ENCODE measurements around the gene SLC6A12. TPM values are rescaled to one million over a fixed set of nuclear protein-coding genes. Genes with fewer than 3 reads are reported as not detected.

The SLC6A12 gene
- total RNA-seq, 1 experiment from 2014 or later: 3.4 TPM

DNA sequence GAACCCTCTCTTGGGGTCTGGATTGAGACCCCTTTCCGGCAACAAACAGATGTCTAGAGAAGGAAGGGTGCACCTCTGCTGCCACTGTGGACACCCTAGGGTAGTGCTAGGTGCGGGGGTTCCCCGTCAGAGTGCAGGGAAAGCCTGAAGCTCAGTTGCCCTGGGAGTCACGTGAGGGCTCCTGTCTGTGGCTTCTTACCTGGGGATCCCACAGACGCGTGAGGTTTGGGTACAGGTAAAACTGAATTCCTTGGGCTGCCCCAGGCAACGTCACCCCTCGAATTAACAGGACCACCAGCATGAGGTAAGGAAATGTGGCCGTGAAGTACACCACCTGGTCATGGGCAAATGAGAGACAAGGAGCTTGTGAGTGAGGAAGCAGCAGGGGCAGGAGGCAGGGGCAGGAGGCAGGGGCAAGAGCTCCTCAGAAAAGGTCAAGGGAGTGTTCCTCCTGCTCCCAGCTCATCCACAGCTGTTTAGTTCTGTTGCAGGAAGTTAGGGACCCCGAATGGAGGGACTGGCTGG, 21.0 kb upstream of the SLC6A12 start:
- DNase-seq (ENCODE audit: low read depth): no peak

DNA sequence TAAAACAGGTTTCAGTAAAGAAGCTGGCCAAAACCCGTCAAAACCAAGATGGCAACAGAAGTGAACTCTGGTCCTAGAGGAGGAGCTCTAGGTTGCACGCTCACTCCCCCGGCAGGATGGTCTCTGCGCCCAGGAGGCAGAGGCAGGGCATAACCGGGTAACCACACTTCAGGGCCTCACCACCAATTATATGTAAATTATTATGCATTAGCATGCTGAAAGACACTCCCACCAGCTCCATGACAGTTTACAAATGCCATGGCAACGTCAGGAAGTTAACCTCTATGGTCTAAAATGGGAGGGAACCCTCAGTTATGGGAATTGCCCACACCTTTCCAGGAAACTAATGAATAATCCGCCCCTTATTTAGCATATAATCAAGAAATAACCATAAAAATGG, 20.1 kb upstream of the SLC6A12 start:
- no peak for DNase-seq (ENCODE audit: low read depth)

DNA sequence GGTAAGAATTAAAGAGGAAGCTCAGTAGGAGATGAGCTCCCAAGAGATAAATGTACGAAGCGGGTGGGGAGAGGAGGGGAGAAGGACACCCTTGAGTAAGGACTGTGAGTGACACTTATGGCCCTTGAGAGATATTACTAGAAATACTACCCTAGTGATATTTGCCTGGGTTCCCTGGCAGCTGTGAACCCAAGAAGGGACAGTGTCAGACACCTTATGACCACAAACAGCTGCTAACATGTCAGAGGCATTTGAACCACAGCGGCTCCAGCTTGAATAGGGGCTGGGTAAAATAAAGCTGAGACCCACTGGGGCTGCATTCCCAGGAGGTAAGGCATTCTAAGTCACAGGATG, 19.6 kb upstream of the SLC6A12 start:
- no peak for DNase-seq (ENCODE audit: low read depth)

DNA sequence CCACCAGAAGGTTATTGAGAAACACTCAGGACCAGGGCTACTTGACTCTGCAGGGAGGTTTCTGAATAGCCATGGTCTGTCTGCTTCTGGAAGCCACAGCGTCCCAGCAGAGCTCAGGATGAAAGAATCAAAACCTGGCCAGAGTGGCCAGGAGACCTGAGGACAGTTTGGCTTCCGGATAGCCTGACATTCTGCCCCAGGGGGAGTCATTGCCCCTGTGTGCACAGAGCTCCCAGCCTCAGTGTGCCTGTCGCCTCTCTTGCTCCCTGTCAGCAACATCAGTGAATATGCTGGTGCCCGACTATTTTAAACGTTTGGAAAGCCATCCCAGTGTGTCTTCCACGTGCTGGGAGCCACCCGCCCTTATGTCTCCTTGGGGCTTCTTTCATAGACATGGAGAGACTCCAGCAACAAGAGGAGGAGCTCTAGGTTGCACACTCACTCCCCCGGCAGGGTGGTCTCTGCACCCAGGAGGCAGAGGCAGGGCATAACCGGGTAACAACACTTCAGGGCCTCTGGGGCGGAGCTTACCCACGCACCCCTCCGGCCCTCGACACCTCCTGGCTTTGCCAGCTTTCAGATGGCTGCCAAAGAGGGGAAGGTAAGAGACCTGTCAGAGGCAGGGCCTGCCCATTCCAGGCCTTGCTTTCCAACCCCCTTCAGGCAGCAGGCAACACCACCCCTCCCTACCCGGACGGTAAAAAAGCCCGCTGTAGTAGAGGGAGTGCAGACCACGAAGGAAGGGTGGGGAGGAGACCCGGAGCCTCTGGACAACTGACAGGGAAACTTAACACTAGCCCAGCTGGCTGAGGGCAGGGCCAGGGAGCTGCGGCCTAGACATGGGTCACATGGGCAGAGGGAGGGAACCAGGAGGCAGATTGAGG, 19.0 kb upstream of the SLC6A12 start:
- no peak for DNase-seq (ENCODE audit: low read depth)

DNA sequence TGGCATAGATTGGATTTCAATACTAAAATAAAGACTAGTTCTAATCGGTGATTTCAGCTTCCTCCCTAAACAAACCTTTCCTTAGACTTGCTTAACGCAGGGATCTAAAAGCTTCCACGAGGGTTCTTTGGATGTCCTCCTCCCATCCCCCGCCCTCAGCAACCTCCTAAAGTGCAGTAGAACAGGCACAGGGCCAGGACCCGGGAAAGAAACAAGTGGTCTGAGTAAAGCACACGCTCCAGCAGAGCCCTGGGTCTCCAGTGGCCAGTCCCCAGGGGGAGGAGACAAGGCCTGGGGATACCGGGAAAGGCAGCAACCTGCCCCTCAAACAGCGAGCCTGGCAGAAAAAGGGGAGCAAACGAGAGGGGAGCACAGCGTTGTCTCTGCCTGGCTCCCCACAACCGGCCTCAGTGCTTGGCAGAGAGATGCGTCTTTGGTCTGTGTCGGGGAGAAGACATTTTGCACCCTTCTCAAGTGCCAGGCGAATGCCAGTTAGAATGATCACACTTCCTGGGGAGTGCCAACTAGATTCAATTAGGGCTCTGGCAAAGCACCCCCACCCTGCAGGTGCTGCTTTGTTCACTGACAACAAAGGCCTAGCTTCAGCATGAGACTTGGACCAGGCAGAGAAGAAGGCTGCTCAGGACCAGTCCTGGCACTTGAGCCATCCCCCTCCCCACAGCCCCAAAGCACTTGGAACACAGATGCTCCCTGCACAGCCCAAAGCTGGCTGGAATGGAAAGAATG, 17.1 kb upstream of the SLC6A12 start:
- DNase-seq (ENCODE audit: low read depth): no peak

DNA sequence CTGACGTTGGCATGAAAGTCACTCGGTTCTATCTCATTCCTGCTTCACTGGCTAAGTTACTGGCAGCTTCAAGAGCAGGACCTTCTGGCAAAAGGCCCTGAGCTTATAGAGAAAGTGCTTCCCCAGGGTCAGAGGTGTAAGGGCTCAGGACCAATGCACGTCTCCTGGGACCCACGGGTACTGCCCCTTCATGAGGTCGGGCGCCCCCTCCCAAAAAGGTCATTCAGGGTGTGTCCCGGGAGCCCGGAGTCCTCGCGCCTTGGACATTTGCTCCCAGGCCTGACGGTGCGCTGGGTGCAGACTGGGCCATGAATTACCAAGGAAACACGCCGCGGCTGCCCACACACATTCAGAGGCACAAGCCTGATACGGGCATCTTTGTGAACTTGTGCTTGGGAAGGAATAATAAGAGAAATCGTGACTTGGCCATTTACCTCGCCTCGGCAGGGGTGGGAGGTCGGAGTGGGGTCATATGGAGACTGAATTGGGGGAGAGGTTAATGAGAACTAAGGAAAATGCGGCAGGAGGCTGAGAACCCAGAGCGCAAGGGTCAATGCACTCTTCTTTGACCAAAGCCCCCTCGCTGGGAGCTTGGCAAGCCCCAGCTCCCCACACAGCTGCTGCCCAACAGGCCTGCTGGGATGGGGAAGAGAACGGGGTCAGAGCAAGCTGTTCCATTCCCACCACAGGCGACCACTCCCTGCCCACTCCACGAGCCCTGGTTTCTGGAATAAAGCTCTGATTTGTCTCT, 15.7 kb upstream of the SLC6A12 start:
- no peak for DNase-seq (ENCODE audit: low read depth)

DNA sequence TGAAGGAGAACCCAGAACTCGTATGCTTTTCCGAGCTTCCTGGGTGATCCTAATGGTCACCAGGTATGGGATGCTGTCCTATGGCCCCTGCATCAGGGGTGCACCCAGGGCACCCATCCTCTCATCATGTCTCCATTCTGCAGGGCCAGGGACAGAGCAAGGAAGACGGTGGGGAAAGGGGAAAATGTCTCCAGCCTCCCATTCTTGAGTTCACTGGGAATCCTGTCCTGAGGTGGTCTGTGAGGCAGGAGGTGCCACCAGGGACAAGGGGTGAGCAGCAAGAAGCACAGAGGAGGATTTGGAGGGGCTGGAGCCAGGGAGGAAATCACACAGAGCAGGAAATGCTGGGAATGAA, 14.9 kb upstream of the SLC6A12 start:
- no peak for DNase-seq (ENCODE audit: low read depth)

DNA sequence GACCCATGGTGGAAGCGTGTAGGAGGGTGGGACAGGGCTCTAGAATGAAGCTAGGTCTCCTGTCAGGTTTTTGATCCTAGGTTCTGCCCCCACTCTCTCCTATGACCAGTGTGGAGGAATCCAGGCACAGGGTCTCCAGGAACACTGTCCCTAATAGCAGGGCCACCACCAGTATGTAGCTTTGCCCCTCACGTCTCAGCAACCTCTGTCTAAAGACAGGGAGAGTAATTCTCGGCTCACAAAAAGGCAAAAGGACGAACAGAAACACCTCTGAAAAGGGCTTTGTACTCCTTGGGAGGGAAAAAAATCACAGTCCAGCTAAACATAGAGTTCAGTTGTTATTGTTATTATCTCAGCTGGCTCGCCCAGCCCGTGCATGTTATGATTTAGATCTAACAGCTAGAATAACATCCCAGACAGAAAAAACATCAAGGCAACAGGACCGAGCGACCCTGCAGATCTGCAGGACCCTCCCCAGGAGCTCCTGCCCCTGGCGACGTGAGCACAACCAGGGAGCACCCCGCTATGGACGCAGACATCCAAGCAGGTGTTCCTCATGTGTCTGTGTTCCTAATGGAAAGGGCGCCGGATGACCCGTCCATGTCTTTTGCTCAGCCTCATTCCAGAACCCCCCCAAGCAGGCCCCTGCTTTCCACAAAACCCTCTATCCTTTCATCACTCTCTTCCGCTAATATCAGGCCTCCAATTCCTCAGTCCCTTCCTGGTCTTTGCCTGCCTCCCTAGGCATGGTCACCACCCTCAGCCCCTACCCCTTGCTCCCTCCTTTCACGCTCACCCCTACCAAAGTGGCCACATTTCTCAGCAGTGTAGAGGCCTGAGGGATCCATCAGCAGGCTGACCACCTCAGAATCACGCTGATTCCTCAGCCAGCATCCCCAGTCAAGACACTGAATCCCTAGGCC, 14.2 kb upstream of the SLC6A12 start:
- no peak for DNase-seq (ENCODE audit: low read depth)

DNA sequence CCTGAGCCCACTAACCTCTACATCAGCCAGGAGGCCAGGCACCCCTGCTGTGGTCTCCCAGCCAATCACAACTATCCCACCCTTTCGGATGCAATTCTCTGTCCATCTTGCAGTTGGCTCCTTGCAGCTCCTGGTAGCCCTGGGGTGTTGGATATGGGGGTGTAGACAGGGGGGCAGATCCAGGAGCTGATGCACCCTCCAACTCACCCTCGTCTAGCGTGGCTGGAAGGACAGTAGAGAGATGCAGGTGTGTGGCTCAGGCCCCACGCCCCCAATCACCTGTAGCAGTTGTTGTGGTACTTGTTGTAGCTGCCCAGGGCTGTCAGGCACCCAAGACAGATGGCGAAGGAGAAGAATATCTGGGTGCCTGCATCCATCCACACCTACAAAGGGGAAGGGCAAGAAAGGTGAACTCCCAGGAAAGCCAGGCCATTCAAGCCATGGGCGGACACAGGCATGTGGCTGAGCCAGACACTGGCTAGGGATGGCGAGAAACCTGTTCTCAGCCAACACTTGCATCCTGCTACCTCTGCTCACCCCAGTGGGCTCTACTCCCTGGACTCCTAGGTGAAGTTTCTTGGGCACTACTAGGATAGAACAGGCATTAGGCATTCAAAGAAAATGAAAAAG, 13.4 kb upstream of the SLC6A12 start:
- DNase-seq (ENCODE audit: low read depth): no peak

DNA sequence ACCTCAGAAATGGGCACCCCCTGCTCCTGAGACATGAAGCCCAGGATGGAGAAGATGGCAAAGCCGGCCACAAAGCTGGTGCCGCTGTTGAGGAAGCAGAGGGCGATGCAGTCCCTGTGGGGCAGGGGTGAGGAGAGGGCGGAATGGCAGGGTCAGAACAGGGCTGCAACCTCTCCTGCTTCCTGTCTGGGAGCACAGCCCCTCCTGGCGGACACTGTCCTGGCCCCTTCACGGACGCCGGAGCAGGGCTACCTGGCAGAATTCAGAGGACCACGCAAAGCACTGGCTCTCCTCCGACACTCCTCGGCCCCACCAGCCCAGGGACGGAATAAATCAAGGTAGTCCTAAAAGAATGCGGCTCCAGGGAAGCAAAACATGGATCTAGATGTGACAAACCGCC, 12.4 kb upstream of the SLC6A12 start:
- DNase-seq (ENCODE audit: low read depth): no peak

DNA sequence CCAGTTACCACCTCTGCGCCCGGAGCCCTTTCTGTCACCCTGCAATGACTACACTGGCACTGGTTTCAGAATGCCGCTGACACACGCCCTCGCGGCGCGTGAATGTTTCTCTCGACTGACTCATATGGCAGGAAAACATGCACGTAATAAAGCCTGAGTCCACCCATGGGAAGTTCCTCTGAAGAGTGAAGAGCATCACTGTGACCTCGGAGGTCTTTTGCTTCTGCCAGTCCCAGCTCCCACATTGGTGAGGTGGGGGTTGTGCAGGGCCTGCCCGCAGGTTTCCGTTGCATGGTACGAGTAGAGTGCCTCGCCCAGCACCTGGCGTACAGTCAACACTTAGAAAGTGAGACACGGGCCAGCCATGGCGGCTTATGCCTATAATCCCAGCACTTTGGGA, 11.1 kb upstream of the SLC6A12 start:
- DNase-seq (ENCODE audit: low read depth): no peak

DNA sequence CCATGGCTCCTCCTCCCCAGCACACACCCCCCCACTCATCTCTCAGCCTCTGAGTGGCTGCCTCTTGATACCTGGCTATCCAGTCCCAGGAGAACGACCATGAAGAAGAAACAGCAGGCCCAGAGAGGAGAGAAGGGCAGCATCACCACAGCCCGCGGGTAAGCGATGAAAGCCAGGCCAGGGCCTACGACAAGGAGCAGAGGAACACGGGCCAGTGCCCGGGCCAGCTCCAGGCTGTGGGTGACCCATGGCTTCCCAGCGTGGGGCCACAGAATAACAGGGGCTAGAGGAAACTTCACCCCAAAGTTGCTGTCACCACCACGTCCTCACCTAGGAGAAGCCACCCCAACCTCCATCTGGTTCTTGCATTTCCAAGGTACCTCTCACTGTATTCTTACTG, 10.4 kb upstream of the SLC6A12 start:
- no peak for DNase-seq (ENCODE audit: low read depth)

DNA sequence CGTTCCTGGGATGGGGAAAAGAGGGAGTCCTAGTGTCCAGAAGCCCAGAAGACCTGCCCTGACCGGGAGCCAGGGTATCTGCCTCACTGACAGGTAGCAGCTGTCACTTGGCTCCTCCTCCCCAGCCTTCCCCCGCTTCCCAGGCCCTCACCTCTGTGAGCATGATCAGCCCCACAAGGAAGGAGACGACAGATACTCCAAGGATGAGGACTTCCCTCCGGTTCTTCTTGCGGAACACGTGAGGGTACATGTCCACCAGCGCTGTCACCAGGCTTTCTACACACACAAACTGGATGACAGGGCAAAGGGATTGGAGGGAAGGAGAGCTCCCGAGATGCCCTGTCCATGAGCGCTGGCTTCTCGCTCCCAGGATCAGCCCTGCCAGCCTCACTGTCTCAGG, 9.9 kb upstream of the SLC6A12 start:
- DNase-seq (ENCODE audit: low read depth): no peak

DNA sequence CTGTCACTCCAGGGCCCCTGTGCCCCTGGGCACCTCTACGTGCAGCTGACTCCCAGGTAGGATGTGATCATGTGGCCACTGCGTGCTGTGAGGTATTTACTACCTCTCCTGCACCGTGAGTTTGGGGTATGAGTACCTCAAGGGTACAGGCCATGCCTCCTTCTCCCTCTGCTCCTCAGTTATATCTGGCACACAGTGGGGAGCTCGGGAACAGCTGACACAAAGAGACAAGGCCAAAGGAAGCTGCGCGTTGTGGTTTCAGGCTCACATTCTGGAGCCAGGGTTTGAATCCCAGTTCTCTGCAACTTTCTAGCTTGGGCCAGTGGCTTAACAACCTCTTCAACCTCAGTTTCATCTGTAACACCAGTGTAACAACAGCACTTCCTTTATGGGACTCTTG, 7.8 kb upstream of the SLC6A12 start:
- no peak for DNase-seq (ENCODE audit: low read depth)

DNA sequence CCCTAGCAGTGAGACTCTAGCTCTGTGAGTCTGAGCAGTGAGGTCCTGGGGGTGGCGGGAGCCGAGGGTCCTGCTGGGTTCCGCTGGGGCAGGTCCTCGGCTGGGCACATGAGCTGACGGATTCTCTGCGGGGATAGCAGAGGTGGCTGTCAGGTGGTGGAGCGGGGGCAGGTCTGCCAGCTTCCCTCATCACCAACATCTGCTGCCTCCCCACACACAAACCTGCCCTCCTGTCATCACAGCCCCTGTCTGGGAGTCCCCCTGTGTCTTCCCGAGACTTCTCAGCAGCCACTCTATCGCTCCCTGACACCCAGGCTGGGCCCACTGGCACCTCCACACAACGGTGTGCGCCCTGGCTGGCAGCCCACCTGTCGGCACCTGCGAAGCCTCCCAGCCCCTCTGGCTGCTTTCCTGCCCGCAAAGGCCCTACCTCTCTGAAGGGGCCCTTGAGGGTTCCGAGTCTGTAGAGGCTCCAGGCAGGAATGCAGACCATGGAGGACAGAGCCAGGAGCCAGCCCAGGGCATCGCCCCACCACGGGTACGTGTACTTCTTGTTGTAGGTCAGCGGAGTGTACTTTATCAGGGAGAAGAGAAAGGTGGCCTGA, 7.1 kb upstream of the SLC6A12 start:
- no peak for DNase-seq (ENCODE audit: low read depth)

DNA sequence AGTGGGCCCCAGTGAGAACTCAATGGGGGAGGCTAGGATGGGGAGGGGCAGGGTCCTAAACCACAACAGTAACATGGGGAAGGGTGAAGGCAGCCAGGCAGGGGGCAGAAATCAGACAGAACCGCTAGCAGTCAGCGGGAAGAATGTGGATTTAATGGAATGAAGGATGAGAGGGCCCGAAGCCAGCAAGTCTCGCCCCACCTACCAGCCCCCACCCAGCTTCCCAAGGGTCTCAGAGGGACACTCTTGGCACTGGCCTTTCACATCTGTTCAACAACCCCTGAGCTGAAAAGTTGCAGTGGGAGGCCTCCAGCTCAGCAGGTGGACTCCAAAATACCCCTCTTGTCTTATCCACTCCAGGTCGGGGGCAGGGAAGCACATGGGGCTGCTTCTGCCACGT, 6.5 kb upstream of the SLC6A12 start:
- no peak for DNase-seq (ENCODE audit: low read depth)

DNA sequence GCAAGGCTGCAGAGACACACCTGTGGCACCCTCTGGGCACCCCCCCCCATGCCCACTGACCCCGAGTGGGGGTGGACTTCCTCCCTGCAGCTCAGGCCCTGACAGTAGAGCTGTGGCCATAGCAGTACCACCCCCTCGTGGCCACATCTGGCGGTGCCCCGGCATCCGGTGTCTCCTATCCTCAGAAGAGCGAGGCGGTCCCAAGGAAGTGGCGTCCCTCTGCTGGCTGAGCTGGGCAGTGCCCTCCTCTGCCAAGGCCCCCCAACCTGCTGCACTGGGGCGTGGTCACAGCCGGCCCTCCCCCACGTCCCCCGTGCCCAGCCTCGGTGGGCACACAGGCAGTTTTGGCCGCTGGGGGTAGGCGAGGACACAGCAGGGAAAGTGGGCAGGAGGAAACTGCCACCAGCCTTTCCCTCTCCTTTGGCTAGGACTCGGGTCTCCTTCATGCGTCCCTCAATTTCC, 6.0 kb upstream of the SLC6A12 start:
- DNase-seq (ENCODE audit: low read depth): peak; percentile 89

DNA sequence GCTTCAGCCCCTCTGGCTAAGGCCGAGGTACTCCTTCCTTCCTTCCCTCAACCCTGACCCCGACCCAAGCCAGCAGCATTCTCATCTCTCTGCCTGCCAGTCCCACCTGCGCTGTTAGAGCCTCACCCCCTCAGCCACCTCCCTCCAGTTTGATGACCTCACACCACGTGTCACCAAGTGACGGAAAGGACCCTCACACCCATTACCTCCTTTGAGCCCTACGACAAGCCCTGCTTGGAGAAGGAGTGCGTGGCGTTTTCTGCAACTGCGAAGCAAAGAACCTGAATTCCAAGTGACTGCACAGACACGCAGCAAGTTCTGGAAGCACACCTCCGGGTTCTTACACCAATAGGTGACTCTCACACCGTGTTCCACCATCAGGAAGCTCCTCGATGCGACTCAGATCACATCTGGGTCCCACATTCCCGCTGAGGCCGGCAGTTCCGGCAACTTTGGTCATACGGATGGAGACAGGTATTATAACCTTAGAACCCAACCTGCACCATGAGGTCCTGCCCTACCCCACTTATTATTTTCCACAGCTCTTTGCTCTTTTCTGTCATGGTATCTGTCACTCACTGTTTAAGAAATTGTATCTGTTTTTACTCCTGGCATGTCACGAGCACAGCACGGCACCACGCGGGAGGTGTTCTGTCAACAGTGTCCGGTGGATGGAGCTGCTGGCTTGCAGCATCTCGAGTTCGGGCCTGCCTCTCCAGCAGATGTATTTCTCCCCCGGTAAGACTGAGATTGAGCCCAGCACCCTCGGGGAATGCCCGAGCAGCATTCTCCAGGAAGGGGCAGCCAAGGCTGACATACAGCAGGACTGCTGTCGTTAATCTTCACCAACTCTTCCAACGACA, 5.0 kb upstream of the SLC6A12 start:
- no peak for DNase-seq (ENCODE audit: low read depth)

DNA sequence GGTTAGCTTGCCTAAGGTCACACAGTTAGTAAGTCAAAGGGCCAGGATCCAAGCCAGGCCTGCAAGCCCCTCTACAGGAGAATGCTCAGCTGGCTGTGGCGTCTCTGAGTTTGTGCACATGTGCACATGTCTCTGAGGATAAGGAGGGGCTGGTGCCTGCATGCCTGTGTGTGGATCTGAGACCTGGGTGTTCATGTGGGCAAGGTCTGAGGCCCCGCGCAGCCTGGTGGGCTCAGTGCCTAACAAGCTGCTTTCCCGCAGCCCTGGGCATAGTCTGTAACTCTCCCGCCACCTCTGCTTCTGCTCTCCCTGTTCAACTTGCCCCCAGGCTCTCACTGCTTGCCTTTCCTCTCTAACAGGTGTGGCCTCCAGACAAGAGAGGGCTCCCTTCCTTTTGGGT, 4.3 kb upstream of the SLC6A12 start:
- DNase-seq (ENCODE audit: low read depth): no peak
